HG03060 (cell line): Measurements from ENCODE around the gene RND1.
"Not testable (repeated sequence)": the region's sequence is repeated elsewhere in the genome, so short reads cannot be mapped to it uniquely, and the experiment has no call there.

Source experiments
- ATAC-seq: cut with Tn5 transposase; IDR thresholded peaks from one replicate; pipeline ENCODE4 v1.9.1; 2021; ENCODE audit warnings: low read depth, moderate number of reproducible peaks; ENCODE audit not compliant: unreplicated experiment

The RND1 gene

GRCh38 chr12:48865281-48866051 is at the start of gene RND1:
Gene RND1, minus strand, starts transcription at chr12:48865870. Its CDS starts 103 bp downstream, at chr12:48865767.
- ATAC-seq = peak; percentile 79

GRCh38 chr12:48910196-48910595 is 44.5 kb upstream of the RND1 start:
- no peak for ATAC-seq

GRCh38 chr12:48909698-48910097 is 44.0 kb upstream of the RND1 start:
- ATAC-seq = not testable (repeated sequence)

GRCh38 chr12:48907245-48907644 is 41.6 kb upstream of the RND1 start:
- ATAC-seq = no peak

- no peak for ATAC-seq
These were observed 38.3 kb upstream of the RND1 start for GRCh38 chr12:48903982-48904411.

GRCh38 chr12:48903363-48903981 is 37.8 kb upstream of the RND1 start:
- no peak for ATAC-seq

- ATAC-seq = no peak
These were observed 35.6 kb upstream of the RND1 start for GRCh38 chr12:48901278-48901677.

GRCh38 chr12:48899651-48900050 is 34.0 kb upstream of the RND1 start:
- no peak for ATAC-seq

GRCh38 chr12:48894271-48894670 is 28.6 kb upstream of the RND1 start:
- no peak for ATAC-seq

- ATAC-seq = no peak
These were observed 25.2 kb upstream of the RND1 start for GRCh38 chr12:48890657-48891418.

- no peak for ATAC-seq
These were observed 24.0 kb upstream of the RND1 start for GRCh38 chr12:48889679-48890078.

GRCh38 chr12:48883305-48884161 is 17.9 kb upstream of the RND1 start:
- no peak for ATAC-seq

- no peak for ATAC-seq
These were observed 17.3 kb upstream of the RND1 start for GRCh38 chr12:48882972-48883304.

- ATAC-seq = no peak
These were observed 16.6 kb upstream of the RND1 start for GRCh38 chr12:48882315-48882687.

- no peak for ATAC-seq
These were observed 16.1 kb upstream of the RND1 start for GRCh38 chr12:48881686-48882314.

- ATAC-seq = no peak
These were observed 15.0 kb upstream of the RND1 start for GRCh38 chr12:48880647-48881046.

GRCh38 chr12:48878548-48878947 is 12.9 kb upstream of the RND1 start:
- no peak for ATAC-seq

GRCh38 chr12:48875944-48876515 is 10.4 kb upstream of the RND1 start:
- ATAC-seq = no peak

GRCh38 chr12:48873534-48873933 is 7.9 kb upstream of the RND1 start:
- ATAC-seq = not testable (repeated sequence)

- no peak for ATAC-seq
These were observed 7.4 kb upstream of the RND1 start for GRCh38 chr12:48873096-48873495.
